GM18499 (cell line): ENCODE data around the gene SEMA3F.

Experiments
- ATAC-seq: cut with Tn5 transposase; IDR thresholded peaks from one replicate; pipeline ENCODE4 v1.9.1; 2021; ENCODE audit warnings: moderate number of reproducible peaks; ENCODE audit not compliant: insufficient read depth, unreplicated experiment

SEMA3F gene

GRCh38 chr3:50189989-50190388, 34.9 kb downstream of the SEMA3F start:
- no peak for ATAC-seq

GRCh38 chr3:50190936-50191660, 36.0 kb downstream of the SEMA3F start, which contains the start of gene GNAT1:
GNAT1 (plus strand) TSS chr3:50191610; CDS start chr3:50191726, 116 bp downstream.
- ATAC-seq: no peak

- no peak for ATAC-seq
Measured at GRCh38 chr3:50192124-50192523, 37.0 kb downstream of the SEMA3F start.

GRCh38 chr3:50192689-50193141, 37.6 kb downstream of the SEMA3F start:
- ATAC-seq: no peak

GRCh38 chr3:50193286-50193685, 38.2 kb downstream of the SEMA3F start:
- ATAC-seq: no peak

GRCh38 chr3:50193746-50194127, 38.6 kb downstream of the SEMA3F start:
- ATAC-seq: no peak

- ATAC-seq: no peak
Measured at GRCh38 chr3:50194128-50194902, 39.2 kb downstream of the SEMA3F start.

- ATAC-seq: no peak
Measured at GRCh38 chr3:50194903-50195500, 39.9 kb downstream of the SEMA3F start.

- ATAC-seq: no peak
Measured at GRCh38 chr3:50195501-50196252, 40.6 kb downstream of the SEMA3F start.

- no peak for ATAC-seq
Measured at GRCh38 chr3:50196253-50196801, 41.2 kb downstream of the SEMA3F start.

- no peak for ATAC-seq
Measured at GRCh38 chr3:50201573-50202315, 46.6 kb downstream of the SEMA3F start.

- ATAC-seq: no peak
Measured at GRCh38 chr3:50202353-50203112, 47.4 kb downstream of the SEMA3F start.

- ATAC-seq: no peak
Measured at GRCh38 chr3:50203113-50203808, 48.1 kb downstream of the SEMA3F start.

GRCh38 chr3:50203809-50204803, 49.0 kb downstream of the SEMA3F start:
- ATAC-seq: no peak

- no peak for ATAC-seq
Measured at GRCh38 chr3:50204804-50205412, 49.8 kb downstream of the SEMA3F start, which contains the start of gene SLC38A3. SLC38A3 (plus strand) TSS chr3:50205271; CDS start chr3:50214200, 8,929 bp downstream.
